ENCODE data around the gene DUSP2.

Gene DUSP2

GRCh38 chr2:96175951-96176350, 30.7 kb upstream of the DUSP2 start:
- no peaks in the 10 kb centered on the region for H3K27me3 ChIP-seq (ENCODE audit: control insufficient read depth in 1 of 2, insufficient read depth in 1 of 2, low read length in 2 of 2)
- H3K4me1 ChIP-seq (ENCODE audit: control insufficient read depth, insufficient read depth, low read depth, low read length), result peaks cover 3% of the 10 kb centered on the region
- H3K27ac ChIP-seq (ENCODE audit: low read length, poor library complexity, severe bottlenecking), result no peak overlapping the region
- no peak overlapping the region for H3K4ac ChIP-seq (ENCODE audit: low read depth in 1 of 2, low read length in 2 of 2)
- H2BK15ac ChIP-seq (ENCODE audit: low read depth, poor library complexity, severe bottlenecking), result no peak overlapping the region
- no peak overlapping the region for H4K8ac ChIP-seq (ENCODE audit: low read length)
- 61% methylated on average over 6 of the region's 6 CpGs for WGBS
- H3K4me2 ChIP-seq (ENCODE audit: low read length, poor library complexity, severe bottlenecking), result no peak overlapping the region
- no peaks in the 10 kb centered on the region for H3K36me3 ChIP-seq (ENCODE audit: control insufficient read depth in 1 of 2, insufficient read depth in 2 of 2, low read depth in 1 of 2, low read length in 2 of 2)
- H3K9me3 ChIP-seq (ENCODE audit: control insufficient read depth, low read length), result no peaks in the 10 kb centered on the region
- no peak overlapping the region for H4K91ac ChIP-seq (ENCODE audit: low read length)
- H3K23ac ChIP-seq (ENCODE audit: low read length in 2 of 2), result no peak overlapping the region
- H3K4me3 ChIP-seq (ENCODE audit: insufficient read depth in 1 of 2, low read depth in 1 of 2, low read length in 2 of 2), result no peak overlapping the region
- H2BK5ac ChIP-seq (ENCODE audit: low read depth, low read length, poor library complexity, severe bottlenecking), result no peak overlapping the region
- H3K18ac ChIP-seq (ENCODE audit: low read depth in 1 of 2, low read length in 2 of 2), result no peak overlapping the region
- no peak overlapping the region for H2AFZ ChIP-seq (ENCODE audit: low read depth, low read length)
- H2AK5ac ChIP-seq (ENCODE audit: low read length, severe bottlenecking), result no peak overlapping the region
- H3K79me1 ChIP-seq (replicated peaks; ENCODE audit: low read length, poor library complexity, severe bottlenecking), result no peaks in the 10 kb centered on the region
- no peak overlapping the region for H2BK12ac ChIP-seq (ENCODE audit: low read length in 2 of 2)
- H3K14ac ChIP-seq (ENCODE audit: low read length in 2 of 2), result no peak overlapping the region
- no peak overlapping the region for H2BK120ac ChIP-seq (ENCODE audit: low read depth, low read length)
- no peak overlapping the region for H3K9ac ChIP-seq (ENCODE audit: low read length)
- peak; percentile 66 for DNase-seq

DNA sequence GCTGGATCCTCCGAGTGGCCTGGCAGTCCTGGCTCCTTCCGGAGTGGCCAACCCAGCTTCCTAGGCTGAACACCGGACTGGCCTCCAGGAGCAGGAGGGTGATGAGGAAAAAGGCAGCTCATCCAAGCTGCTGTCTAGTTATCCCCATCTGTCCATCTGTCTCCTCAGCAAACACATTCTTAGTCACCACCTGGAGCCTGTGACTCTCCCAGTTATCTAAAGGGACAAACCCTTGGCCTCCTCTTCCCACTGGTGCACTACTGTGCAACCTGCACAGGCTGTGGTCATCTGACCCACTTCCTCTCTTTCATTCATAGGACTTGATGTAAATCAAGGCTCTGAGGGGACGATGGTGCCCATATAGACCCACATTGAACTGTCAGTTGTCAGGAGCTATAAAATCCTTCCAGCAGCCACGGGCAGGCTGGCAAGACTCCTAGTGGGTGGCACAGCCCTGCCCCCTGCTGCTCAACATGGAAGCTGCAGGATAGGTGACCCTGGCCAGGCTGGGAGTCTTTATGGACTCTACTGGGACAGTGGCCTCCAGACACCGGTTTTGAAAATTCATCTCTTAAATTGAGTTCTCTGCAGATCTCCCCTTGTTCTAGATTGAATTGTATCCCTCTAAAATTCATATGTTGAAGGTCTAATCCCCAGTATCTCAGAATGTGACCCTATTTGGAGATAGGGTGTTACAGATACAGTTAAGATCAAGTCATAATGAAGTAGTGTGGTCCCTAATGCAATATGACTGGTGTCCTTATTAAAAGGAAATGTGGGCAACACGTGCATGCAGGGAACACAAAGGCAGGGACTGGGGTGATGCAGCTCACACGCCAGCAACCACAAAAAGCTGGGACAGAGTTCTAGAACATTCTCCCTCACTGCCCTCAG, 29.3 kb upstream of the DUSP2 start:
- no peaks in the 10 kb centered on the region for H3K79me1 ChIP-seq (replicated peaks; ENCODE audit: low read length, poor library complexity, severe bottlenecking)
- H3K23ac ChIP-seq (ENCODE audit: low read length in 2 of 2), result no peak overlapping the region
- H2BK15ac ChIP-seq (ENCODE audit: low read depth, poor library complexity, severe bottlenecking), result no peak overlapping the region
- H3K4me1 ChIP-seq (ENCODE audit: control insufficient read depth, insufficient read depth, low read depth, low read length), result peaks cover 3% of the 10 kb centered on the region
- H4K91ac ChIP-seq (ENCODE audit: low read length), result no peak overlapping the region
- 54% methylated on average over 7 of the region's 8 CpGs for WGBS
- no peak overlapping the region for H3K14ac ChIP-seq (ENCODE audit: low read length in 2 of 2)
- no peak overlapping the region for H3K27ac ChIP-seq (ENCODE audit: low read length, poor library complexity, severe bottlenecking)
- no peaks in the 10 kb centered on the region for H3K36me3 ChIP-seq (ENCODE audit: control insufficient read depth in 1 of 2, insufficient read depth in 2 of 2, low read depth in 1 of 2, low read length in 2 of 2)
- no peak overlapping the region for H3K4me2 ChIP-seq (ENCODE audit: low read length, poor library complexity, severe bottlenecking)
- no peak overlapping the region for H4K8ac ChIP-seq (ENCODE audit: low read length)
- H3K27me3 ChIP-seq (ENCODE audit: control insufficient read depth in 1 of 2, insufficient read depth in 1 of 2, low read length in 2 of 2), result no peaks in the 10 kb centered on the region
- H3K18ac ChIP-seq (ENCODE audit: low read depth in 1 of 2, low read length in 2 of 2), result no peak overlapping the region
- H2AFZ ChIP-seq (ENCODE audit: low read depth, low read length), result no peak overlapping the region
- no peak overlapping the region for H2BK5ac ChIP-seq (ENCODE audit: low read depth, low read length, poor library complexity, severe bottlenecking)
- no peak overlapping the region for H2AK5ac ChIP-seq (ENCODE audit: low read length, severe bottlenecking)
- no peak overlapping the region for H2BK12ac ChIP-seq (ENCODE audit: low read length in 2 of 2)
- no peak overlapping the region for H3K4ac ChIP-seq (ENCODE audit: low read depth in 1 of 2, low read length in 2 of 2)
- H3K9me3 ChIP-seq (ENCODE audit: control insufficient read depth, low read length), result peaks cover 4% of the 10 kb centered on the region
- H3K9ac ChIP-seq (ENCODE audit: low read length), result no peak overlapping the region
- peak; percentile 67 for DNase-seq
- H2BK120ac ChIP-seq (ENCODE audit: low read depth, low read length), result no peak overlapping the region
- no peak overlapping the region for H3K4me3 ChIP-seq (ENCODE audit: insufficient read depth in 1 of 2, low read depth in 1 of 2, low read length in 2 of 2)

DNA sequence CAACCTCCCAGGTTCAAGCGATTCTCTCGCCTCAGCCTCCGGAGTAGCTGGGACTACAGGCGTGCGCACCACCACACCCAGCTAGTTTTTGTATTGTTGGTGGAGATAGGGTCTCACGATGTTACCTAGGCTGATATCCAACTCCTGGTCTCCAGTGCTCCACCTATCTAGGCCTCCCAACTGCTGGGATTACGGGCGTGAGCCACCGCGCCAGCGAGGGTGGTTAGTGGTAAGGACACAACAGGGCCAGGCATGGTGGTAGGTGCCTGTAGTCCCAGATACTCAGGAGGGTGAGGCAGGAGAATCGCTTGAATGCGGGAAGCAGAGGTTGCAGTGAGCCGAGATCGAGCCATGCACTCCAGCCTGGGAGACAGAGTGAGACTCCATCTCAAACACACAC, 26.6 kb upstream of the DUSP2 start:
- Histone ChIP-seq H3K4ac (ENCODE audit: low read depth in 1 of 2, low read length in 2 of 2) (no peak overlapping the region), H3K4me3 (ENCODE audit: insufficient read depth in 1 of 2, low read depth in 1 of 2, low read length in 2 of 2) (no peak overlapping the region), H2AK5ac (ENCODE audit: low read length, severe bottlenecking) (no peak overlapping the region), H3K9ac (ENCODE audit: low read length) (no peak overlapping the region), H2BK5ac (ENCODE audit: low read depth, low read length, poor library complexity, severe bottlenecking) (no peak overlapping the region), H3K23ac (ENCODE audit: low read length in 2 of 2) (no peak overlapping the region), H2BK120ac (ENCODE audit: low read depth, low read length) (no peak overlapping the region), H2BK15ac (ENCODE audit: low read depth, poor library complexity, severe bottlenecking) (no peak overlapping the region), H3K79me1 (replicated peaks; ENCODE audit: low read length, poor library complexity, severe bottlenecking) (no peaks in the 10 kb centered on the region), H3K4me1 (ENCODE audit: control insufficient read depth, insufficient read depth, low read depth, low read length) (peaks cover 3% of the 10 kb centered on the region), H3K36me3 (ENCODE audit: control insufficient read depth in 1 of 2, insufficient read depth in 2 of 2, low read depth in 1 of 2, low read length in 2 of 2) (no peaks in the 10 kb centered on the region), H3K9me3 (ENCODE audit: control insufficient read depth, low read length) (peaks cover 4% of the 10 kb centered on the region), H2AFZ (ENCODE audit: low read depth, low read length) (no peak overlapping the region), H3K14ac (ENCODE audit: low read length in 2 of 2) (no peak overlapping the region), H3K4me2 (ENCODE audit: low read length, poor library complexity, severe bottlenecking) (no peak overlapping the region), H3K18ac (ENCODE audit: low read depth in 1 of 2, low read length in 2 of 2) (no peak overlapping the region), H4K91ac (ENCODE audit: low read length) (no peak overlapping the region), H3K27me3 (ENCODE audit: control insufficient read depth in 1 of 2, insufficient read depth in 1 of 2, low read length in 2 of 2) (peaks cover 0 to 3% of the 10 kb centered on the region in 2 experiments), H3K27ac (ENCODE audit: low read length, poor library complexity, severe bottlenecking) (no peak overlapping the region), H2BK12ac (ENCODE audit: low read length in 2 of 2) (no peak overlapping the region), H4K8ac (ENCODE audit: low read length) (no peak overlapping the region)
- DNase-seq, result no peak
- 91% methylated on average over 9 of the region's 15 CpGs for WGBS

DNA sequence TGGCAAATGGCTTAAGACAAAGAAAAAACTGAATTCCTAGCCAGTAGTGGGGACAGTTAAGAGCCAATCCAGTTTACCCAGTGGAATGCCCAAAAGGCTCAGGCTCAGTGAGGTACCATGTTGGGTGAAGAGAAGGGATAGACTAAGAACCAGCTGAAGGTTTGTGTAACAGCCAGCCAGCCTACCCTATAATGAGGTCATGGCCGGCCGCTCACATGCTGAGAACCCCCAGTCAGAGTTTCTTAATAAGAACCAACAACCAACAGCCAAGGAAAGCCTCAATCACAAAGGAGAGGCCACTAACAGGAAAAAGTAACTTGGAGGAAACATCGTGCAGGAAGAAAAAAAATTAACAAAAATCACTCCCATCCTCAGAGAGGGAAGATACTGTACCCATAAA, 25.4 kb upstream of the DUSP2 start:
- Histone ChIP-seq H3K4me3 (ENCODE audit: insufficient read depth in 1 of 2, low read depth in 1 of 2, low read length in 2 of 2) (no peak overlapping the region), H2AFZ (ENCODE audit: low read depth, low read length) (no peak overlapping the region), H3K4ac (ENCODE audit: low read depth in 1 of 2, low read length in 2 of 2) (no peak overlapping the region), H3K9me3 (ENCODE audit: control insufficient read depth, low read length) (peaks cover 4% of the 10 kb centered on the region), H4K8ac (ENCODE audit: low read length) (no peak overlapping the region), H3K27me3 (ENCODE audit: control insufficient read depth in 1 of 2, insufficient read depth in 1 of 2, low read length in 2 of 2) (peaks cover 0 to 3% of the 10 kb centered on the region in 2 experiments), H3K27ac (ENCODE audit: low read length, poor library complexity, severe bottlenecking) (no peak overlapping the region), H4K91ac (ENCODE audit: low read length) (no peak overlapping the region), H3K23ac (ENCODE audit: low read length in 2 of 2) (no peak overlapping the region), H3K18ac (ENCODE audit: low read depth in 1 of 2, low read length in 2 of 2) (no peak overlapping the region), H2BK15ac (ENCODE audit: low read depth, poor library complexity, severe bottlenecking) (no peak overlapping the region), H2BK5ac (ENCODE audit: low read depth, low read length, poor library complexity, severe bottlenecking) (no peak overlapping the region), H3K79me1 (replicated peaks; ENCODE audit: low read length, poor library complexity, severe bottlenecking) (no peaks in the 10 kb centered on the region), H2AK5ac (ENCODE audit: low read length, severe bottlenecking) (no peak overlapping the region), H3K36me3 (ENCODE audit: control insufficient read depth in 1 of 2, insufficient read depth in 2 of 2, low read depth in 1 of 2, low read length in 2 of 2) (no peaks in the 10 kb centered on the region), H3K14ac (ENCODE audit: low read length in 2 of 2) (no peak overlapping the region), H3K4me1 (ENCODE audit: control insufficient read depth, insufficient read depth, low read depth, low read length) (no peaks in the 10 kb centered on the region), H2BK120ac (ENCODE audit: low read depth, low read length) (no peak overlapping the region), H3K4me2 (ENCODE audit: low read length, poor library complexity, severe bottlenecking) (no peak overlapping the region), H3K9ac (ENCODE audit: low read length) (no peak overlapping the region), H2BK12ac (ENCODE audit: low read length in 2 of 2) (no peak overlapping the region)
- DNase-seq, result no peak
- 93% methylated on average over 2 of the region's 3 CpGs for WGBS

Data from mesenchymal stem cell (in vitro differentiated cells and primary cell).